HepG2 (cell line): Measurements from ENCODE around the gene NRN1L. TPM values are rescaled to one million over a fixed set of nuclear protein-coding genes. Genes with fewer than 3 reads are reported as not detected.

Experiments used
- CC2D1A ChIP-seq: sonication (generic); formaldehyde crosslinking; IDR thresholded peaks from 2 replicates; pipeline ENCODE4 v1.8.1; 2023; ENCODE audit warnings: mild to moderate bottlenecking, missing genetic modification reagents
- E2F5 ChIP-seq: sonication (generic); formaldehyde crosslinking; conservative IDR thresholded peaks from 2 replicates; pipeline ENCODE4 v1.4.0; 2020; ENCODE audit warnings: missing genetic modification reagents
- ESRRA ChIP-seq: sonication (generic); formaldehyde crosslinking; IDR thresholded peaks from 2 replicates; pipeline ENCODE4 v1.5.1; 2020; ENCODE audit warnings: mild to moderate bottlenecking, low read depth, missing genetic modification reagents
- ETS1 ChIP-seq: sonication (generic); formaldehyde crosslinking; IDR thresholded peaks from 2 replicates; pipeline ENCODE4 v1.4.0; 2020; ENCODE audit warnings: missing genetic modification reagents
- GATA4 ChIP-seq: sonication (generic); IDR thresholded peaks from 2 replicates; pipeline ENCODE4 v1.6.1; 2016; ENCODE audit warnings: antibody characterized with exemption, low read depth, borderline replicate concordance
- GLMP ChIP-seq: sonication (generic); formaldehyde crosslinking; IDR thresholded peaks from 2 replicates; pipeline ENCODE4 v1.9.0; 2021; ENCODE audit warnings: missing genetic modification reagents, mild to moderate bottlenecking, borderline replicate concordance
- NR2F2 ChIP-seq: IDR thresholded peaks from 2 replicates; pipeline ENCODE4 v1.6.1; 2012; ENCODE audit warnings: low read depth, inconsistent platforms, borderline replicate concordance
- PRMT3 ChIP-seq: sonication (generic); formaldehyde crosslinking; IDR thresholded peaks from 2 replicates; pipeline ENCODE4 v1.8.1; 2022; ENCODE audit warnings: low read depth, mild to moderate bottlenecking, moderate library complexity, missing genetic modification reagents, borderline replicate concordance
- RFX3 ChIP-seq: IDR thresholded peaks from 2 replicates; pipeline ENCODE4 v1.6.1; 2016; ENCODE audit warnings: missing biosample characterization, missing genetic modification reagents
- RFX5 ChIP-seq: IDR thresholded peaks from 2 replicates; pipeline ENCODE4 v1.6.1; 2011; ENCODE audit warnings: low read depth, low read length, improper control_type of control experiment
- TEF ChIP-seq: sonication (generic); formaldehyde crosslinking; IDR thresholded peaks from 2 replicates; pipeline ENCODE4 v1.5.0; 2020; ENCODE audit warnings: missing genetic modification reagents
- THAP11 ChIP-seq: IDR thresholded peaks from 2 replicates; pipeline ENCODE4 v1.6.1; 2016; ENCODE audit warnings: missing biosample characterization, missing genetic modification reagents
- THAP9 ChIP-seq: sonication (generic); formaldehyde crosslinking; IDR thresholded peaks from 2 replicates; pipeline ENCODE4; 2020; ENCODE audit warnings: missing genetic modification reagents, mild to moderate bottlenecking, borderline replicate concordance
- ZFP36L2 ChIP-seq: sonication (generic); formaldehyde crosslinking; IDR thresholded peaks from 2 replicates; pipeline ENCODE4 v1.4.0; 2020; ENCODE audit warnings: missing genetic modification reagents
- ZFP91 ChIP-seq: sonication (generic); formaldehyde crosslinking; IDR thresholded peaks from 2 replicates; pipeline ENCODE4 v1.9.0; 2022; ENCODE audit warnings: missing genetic modification reagents, mild to moderate bottlenecking, borderline replicate concordance
- ZNF224 ChIP-seq: sonication (generic); formaldehyde crosslinking; IDR thresholded peaks from 2 replicates; pipeline ENCODE4 v1.5.0; 2020; ENCODE audit warnings: mild to moderate bottlenecking, missing genetic modification reagents
- ZNF251 ChIP-seq: sonication (generic); formaldehyde crosslinking; IDR thresholded peaks from 2 replicates; pipeline ENCODE4 v1.9.0; 2021; ENCODE audit warnings: mild to moderate bottlenecking, missing genetic modification reagents
- ZNF263 ChIP-seq: sonication (generic); formaldehyde crosslinking; IDR thresholded peaks from 2 replicates; pipeline ENCODE4 v1.4.0; 2020; ENCODE audit warnings: missing genetic modification reagents
- ZNF484 ChIP-seq: sonication (generic); formaldehyde crosslinking; IDR thresholded peaks from 2 replicates; pipeline ENCODE4 v1.5.1; 2020; ENCODE audit warnings: mild to moderate bottlenecking, low read depth, missing genetic modification reagents, borderline replicate concordance
- ZNF780A ChIP-seq: sonication (generic); formaldehyde crosslinking; IDR thresholded peaks from 2 replicates; pipeline ENCODE4 v1.8.0; 2022; ENCODE audit warnings: mild to moderate bottlenecking, missing genetic modification reagents, moderate library complexity
- polyA plus RNA-seq, 8 experiments: library from polyadenylated mRNA; depleted of rRNA in 3 of 8; stranded (reverse) in 7 of 8; unstranded in 1 of 8; fragments of >200 nt; fragmentation: Illumina TruSeq in 4 of 8; extraction: Trizol in 4 of 8; gene quantifications; 2 replicates each; pipeline versions ENCODE4 v1.2.1 to v1.2.3, GENCODE V29; 2011 to 2016; ENCODE audit warnings: low read depth in 4 of 8, missing spikeins in 1 of 8, mixed read lengths in 1 of 8; ENCODE audit not compliant: insufficient read depth in 1 of 8
- total RNA-seq, 5 experiments: library from RNA; depleted of rRNA; stranded (reverse); fragments of >200 nt; fragmentation: Illumina TruSeq; extraction: Trizol; gene quantifications; 2 replicates each; pipeline ENCODE4 v1.2.3, GENCODE V29; 2016; ENCODE audit warnings: low read depth in 1 of 5

NRN1L gene
- total and polyA plus RNA-seq, 2 of the 13 experiments (the other 11 are each of a cell fraction or from before 2014, with no cell fraction given), result 0.53 to 1.2 TPM

- peak; percentile 99 for TF ChIP-seq ZNF263
- no peak for TF ChIP-seq NR2F2
- TF ChIP-seq TEF, result no peak
- TF ChIP-seq ESRRA, result no peak
- no peak for TF ChIP-seq ZNF251 (CRISPR knock-in tag)
- TF ChIP-seq RFX5, result no peak
- no peak for TF ChIP-seq RFX3 (CRISPR knock-in tag)
- TF ChIP-seq ZNF484, result no peak
- no peak for TF ChIP-seq E2F5 (CRISPR knock-in tag)
- no peak for TF ChIP-seq ZNF780A (CRISPR knock-in tag)
- TF ChIP-seq ZFP91 (CRISPR knock-in tag), result peak; percentile 40; the same call in 1 of the 2 replicates
- no peak for TF ChIP-seq THAP11 (CRISPR knock-in tag)
- no peak for TF ChIP-seq ZFP36L2 (CRISPR knock-in tag)
- TF ChIP-seq ETS1 (CRISPR knock-in tag), result no peak
- TF ChIP-seq GATA4, result no peak
- TF ChIP-seq PRMT3 (CRISPR knock-in tag), result 0 out of 2 replicates have a peak, but pooled peaks have one; percentile 40
- no peak for TF ChIP-seq CC2D1A
- TF ChIP-seq GLMP, result no peak
- TF ChIP-seq ZNF224 (CRISPR knock-in tag), result no peak
- peak; percentile 43; the same call in 1 of the 2 replicates for TF ChIP-seq THAP9 (CRISPR knock-in tag)
Measured at GRCh38 chr16:67915831-67916723, 31.4 kb downstream of the NRN1L start (continued).
